OCI-LY7 (cell line): ENCODE results near the gene CFAP161. TPM values are rescaled to one million over a fixed set of nuclear protein-coding genes. Genes with fewer than 3 reads are reported as not detected.

Experiments
- BruUV-seq: library from RNA; stranded (reverse); fragments of 400-500 nt; replicated peaks from 2 replicates; lab custom pipeline; 2021; lab: Mats Ljungman, UMichigan
- CTCF ChIA-PET: fragments of 300-600 bp; sonication (Branson Sonifier 250); formaldehyde crosslinking; loops from one replicate; lab custom pipeline; 2022; ENCODE audit warnings: antibody characterized with exemption; ENCODE audit not compliant: unreplicated experiment; lab: Charles Lee
- POLR2A ChIA-PET: fragments of 300-600 bp; sonication (Branson Sonifier 250); formaldehyde crosslinking; loops from one replicate; lab custom pipeline; 2022; ENCODE audit warnings: antibody characterized with exemption; lab: Charles Lee
- DNase-seq: peaks from one replicate; pipeline ENCODE4 v3.0.0-alpha.2; 2015; ENCODE audit warnings: low spot score
- H2AFZ ChIP-seq: fragments of 200-600 bp; sonication (generic), shearing (Covaris generic); 2 replicates; pipeline ENCODE4 v1.6.1; 2014; ENCODE audit warnings: mild to moderate bottlenecking, antibody characterized with exemption, low read length, moderate library complexity
- H3K27ac ChIP-seq: fragments of 200-600 bp; sonication (generic); 2 replicates; pipeline ENCODE4 v1.5.1; 2014; ENCODE audit warnings: mixed run types, low read depth, mild to moderate bottlenecking, moderate library complexity, low read length, inconsistent platforms; ENCODE audit not compliant: poor library complexity, severe bottlenecking
- H3K36me3 ChIP-seq: fragments of 200-600 bp; sonication (generic); 2 replicates; pipeline ENCODE4 v1.6.1; 2014; ENCODE audit warnings: mild to moderate bottlenecking, antibody characterized with exemption, low read length, moderate library complexity, mixed read lengths; ENCODE audit not compliant: insufficient read depth
- H3K4me1 ChIP-seq: fragments of 200-600 bp; sonication (generic); 2 replicates; pipeline ENCODE4 v1.5.1; 2014; ENCODE audit warnings: mild to moderate bottlenecking, low read length; ENCODE audit not compliant: insufficient read depth, poor library complexity, severe bottlenecking
- H3K4me2 ChIP-seq: fragments of 200-600 bp; sonication (generic); 2 replicates; pipeline ENCODE4 v1.6.1; 2014; ENCODE audit warnings: mild to moderate bottlenecking, low read length
- H3K4me3 ChIP-seq: fragments of 200-600 bp; sonication (generic); 2 replicates; pipeline ENCODE4 v1.5.1; 2014; ENCODE audit warnings: mild to moderate bottlenecking, low read depth, low read length; ENCODE audit not compliant: poor library complexity, severe bottlenecking
- H3K79me2 ChIP-seq: fragments of 200-600 bp; sonication (generic); 2 replicates; pipeline ENCODE4 v1.6.1; 2016; ENCODE audit warnings: low read depth, mild to moderate bottlenecking, low read length, moderate library complexity, mixed read lengths; ENCODE audit not compliant: insufficient read depth
- H3K9me2 ChIP-seq: fragments of 200-600 bp; sonication (generic); 2 replicates; pipeline ENCODE4 v1.6.1; 2016; ENCODE audit warnings: mild to moderate bottlenecking, low read length, mixed read lengths; ENCODE audit not compliant: insufficient read depth
- H3K9me3 ChIP-seq: fragments of 200-600 bp; sonication (generic); 2 replicates; pipeline ENCODE4 v1.6.1; 2014; ENCODE audit warnings: mild to moderate bottlenecking, mixed run types, low read length, mixed read lengths
- H4K20me1 ChIP-seq: fragments of 200-600 bp; sonication (generic); 2 replicates; pipeline ENCODE4 v1.6.1; 2014; ENCODE audit warnings: mild to moderate bottlenecking, antibody characterized with exemption, low read length, moderate library complexity, mixed read lengths; ENCODE audit not compliant: insufficient read depth
- EZH2phosphoT487 ChIP-seq: fragments of 200-600 bp; sonication (generic); IDR thresholded peaks from 2 replicates; pipeline ENCODE4 v1.6.1; 2018; ENCODE audit warnings: low read depth, borderline replicate concordance, mild to moderate bottlenecking, mixed run types, antibody characterized with exemption, low read length, moderate library complexity, mixed read lengths
- intact Hi-C: fragments of 100-400 bp; cut with micrococcal nuclease; formaldehyde crosslinking; loops from one replicate; pipeline ENCODE4 v1.10.0; 2022; ENCODE audit not compliant: unreplicated experiment
- total RNA-seq, 2 experiments: library from RNA; depleted of rRNA in 1 of 2; stranded (reverse); fragments of >200 nt in 1 of 2; shearing (Covaris generic) in 1 of 2; gene quantifications; 2 replicates each; pipeline ENCODE4 v1.2.3, GENCODE V29; 2014 to 2022
- TF ChIP-seq, protein P1 (sequence below): fragments of 200-600 bp; sonication (generic); conservative IDR thresholded peaks from 2 replicates; pipeline ENCODE4 v1.5.1; 2014; ENCODE audit warnings: mild to moderate bottlenecking, antibody characterized with exemption, low read length, moderate library complexity, mixed read lengths

Gene CFAP161
- total RNA-seq, 2 experiments from 2014 or later: not detected

DNA sequence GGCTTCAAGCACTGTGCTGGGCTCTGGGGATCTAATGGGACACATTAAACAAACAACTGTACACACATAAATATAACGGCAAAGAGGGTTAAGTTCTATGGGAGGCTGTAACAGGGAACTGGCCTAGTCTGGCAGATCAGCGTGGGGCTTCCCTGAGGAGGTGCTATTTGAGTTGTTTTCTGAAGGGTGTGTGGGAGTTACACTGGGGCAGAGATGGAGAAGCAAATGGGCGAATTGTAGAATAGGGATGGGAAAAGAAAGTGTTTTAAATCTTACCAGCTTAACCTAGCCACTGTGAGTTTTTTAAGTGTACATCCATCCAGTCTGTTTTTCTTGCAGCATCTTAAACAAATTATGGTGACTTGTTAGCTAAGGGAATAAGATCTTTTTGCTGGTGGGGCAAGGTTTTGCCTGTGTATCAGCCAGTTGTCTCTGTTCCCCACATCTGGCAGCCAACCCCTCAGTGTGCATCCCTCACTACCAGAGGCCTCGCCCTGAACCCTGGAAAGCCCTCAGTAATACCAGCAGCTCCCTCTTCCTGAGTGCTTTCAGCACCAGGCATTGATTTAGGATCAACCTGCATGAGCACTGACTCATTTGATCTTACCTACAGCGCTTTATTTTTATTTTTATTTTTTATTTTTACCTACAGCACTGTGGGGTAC is 51.7 kb downstream of the CFAP161 start:
- no peaks in the 10 kb centered on the region for H3K79me2 ChIP-seq
- H2AFZ ChIP-seq: no peak overlapping the region
- intact Hi-C loops: no loop called here
- no peak for TF ChIP-seq EZH2phosphoT487
- TF ChIP-seq, protein P1, sequence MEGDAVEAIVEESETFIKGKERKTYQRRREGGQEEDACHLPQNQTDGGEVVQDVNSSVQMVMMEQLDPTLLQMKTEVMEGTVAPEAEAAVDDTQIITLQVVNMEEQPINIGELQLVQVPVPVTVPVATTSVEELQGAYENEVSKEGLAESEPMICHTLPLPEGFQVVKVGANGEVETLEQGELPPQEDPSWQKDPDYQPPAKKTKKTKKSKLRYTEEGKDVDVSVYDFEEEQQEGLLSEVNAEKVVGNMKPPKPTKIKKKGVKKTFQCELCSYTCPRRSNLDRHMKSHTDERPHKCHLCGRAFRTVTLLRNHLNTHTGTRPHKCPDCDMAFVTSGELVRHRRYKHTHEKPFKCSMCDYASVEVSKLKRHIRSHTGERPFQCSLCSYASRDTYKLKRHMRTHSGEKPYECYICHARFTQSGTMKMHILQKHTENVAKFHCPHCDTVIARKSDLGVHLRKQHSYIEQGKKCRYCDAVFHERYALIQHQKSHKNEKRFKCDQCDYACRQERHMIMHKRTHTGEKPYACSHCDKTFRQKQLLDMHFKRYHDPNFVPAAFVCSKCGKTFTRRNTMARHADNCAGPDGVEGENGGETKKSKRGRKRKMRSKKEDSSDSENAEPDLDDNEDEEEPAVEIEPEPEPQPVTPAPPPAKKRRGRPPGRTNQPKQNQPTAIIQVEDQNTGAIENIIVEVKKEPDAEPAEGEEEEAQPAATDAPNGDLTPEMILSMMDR: no peak
- no peak overlapping the region for H3K4me2 ChIP-seq
- CTCF ChIA-PET: no interaction called here
- no peaks in the 10 kb centered on the region for H3K4me1 ChIP-seq
- H3K4me3 ChIP-seq: no peak overlapping the region
- no peaks in the 10 kb centered on the region for H3K36me3 ChIP-seq
- H3K9me2 ChIP-seq: no peaks in the 10 kb centered on the region
- H4K20me1 ChIP-seq: no peaks in the 10 kb centered on the region
- DNase-seq: no peak
- POLR2A ChIA-PET: no interaction called here
- no TSS peak for BruUV-seq
- H3K9me3 ChIP-seq: no peaks in the 10 kb centered on the region
- no peak overlapping the region for H3K27ac ChIP-seq

DNA sequence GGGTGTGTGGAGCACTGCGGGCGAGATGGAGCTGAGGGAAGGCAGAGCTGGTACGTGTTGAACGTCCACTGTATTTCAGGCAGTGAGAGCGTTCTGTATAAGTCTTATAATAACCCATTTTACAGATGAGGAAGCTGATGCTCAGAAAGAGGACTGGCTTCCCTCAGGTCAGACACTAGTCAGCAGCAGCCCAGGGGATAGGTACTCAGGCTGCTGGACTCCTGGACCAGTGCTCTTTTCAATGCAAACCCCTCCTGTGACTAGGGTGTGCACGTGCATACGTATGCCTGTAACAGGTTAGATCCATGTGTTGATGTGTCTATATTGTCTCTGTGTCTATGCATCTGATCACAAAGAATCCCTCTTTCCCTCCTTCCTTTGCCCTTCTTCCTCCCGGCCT is 54.3 kb downstream of the CFAP161 start:
- Histone ChIP-seq H4K20me1 (no peaks in the 10 kb centered on the region), H3K27ac (no peak overlapping the region), H3K9me3 (no peaks in the 10 kb centered on the region), H3K9me2 (no peaks in the 10 kb centered on the region), H3K4me2 (no peak overlapping the region), H2AFZ (no peak overlapping the region), H3K4me3 (no peak overlapping the region), H3K79me2 (no peaks in the 10 kb centered on the region), H3K36me3 (no peaks in the 10 kb centered on the region), H3K4me1 (no peaks in the 10 kb centered on the region)
- ChIA-PET CTCF (no interaction called here), POLR2A (no interaction called here)
- TF ChIP-seq EZH2phosphoT487: no peak
- TF ChIP-seq, protein P1: no peak
- intact Hi-C loops: no loop called here
- BruUV-seq: no TSS peak
- no peak for DNase-seq

DNA sequence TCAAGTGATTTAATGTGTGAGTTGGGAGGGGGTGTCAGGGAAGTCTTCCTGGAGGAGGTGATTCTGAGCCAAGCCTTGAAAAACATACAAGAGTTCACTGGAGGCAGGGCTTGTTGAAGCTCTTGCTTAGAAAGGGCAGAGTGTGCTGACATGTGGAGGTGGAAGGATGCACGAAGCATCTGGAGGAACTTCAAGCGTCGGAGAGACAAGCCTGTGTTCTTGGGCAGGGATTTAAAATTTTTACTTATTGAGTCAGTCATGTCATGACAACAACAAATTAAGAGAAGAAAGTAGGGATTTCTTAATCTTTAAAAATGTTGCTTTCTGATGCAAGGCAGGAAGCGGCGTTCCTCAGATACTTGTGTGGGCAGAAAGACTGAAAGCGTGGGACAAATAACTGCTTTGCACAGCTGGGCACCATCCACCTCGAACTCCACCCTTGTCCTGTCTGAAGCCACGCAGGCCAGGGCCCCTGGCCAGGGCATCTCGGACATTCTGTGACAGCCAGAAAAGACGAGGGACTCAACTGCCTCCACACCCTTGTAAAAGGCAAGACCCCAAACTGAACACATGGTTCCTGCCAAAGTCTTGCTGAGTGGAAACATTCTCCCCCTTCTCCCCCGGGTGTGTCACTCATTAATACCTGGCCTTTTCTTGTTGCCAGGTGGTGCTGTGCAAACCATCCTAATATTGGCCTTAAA is 55.7 kb downstream of the CFAP161 start:
- ChIA-PET CTCF (no interaction called here), POLR2A (interaction anchor here (1.5 kb wide), 1 partner anchor 41 kb away, joined by 5 read pairs; no protein-coding TSS in a partner anchor)
- no peak overlapping the region for H3K27ac ChIP-seq
- no peak overlapping the region for H2AFZ ChIP-seq
- H3K9me3 ChIP-seq: no peaks in the 10 kb centered on the region
- TF ChIP-seq, protein P1: no peak
- no peak for TF ChIP-seq EZH2phosphoT487
- no peaks in the 10 kb centered on the region for H4K20me1 ChIP-seq
- no peaks in the 10 kb centered on the region for H3K36me3 ChIP-seq
- no TSS peak for BruUV-seq
- DNase-seq: no peak
- H3K4me3 ChIP-seq: no peak overlapping the region
- intact Hi-C loops: no loop called here
- H3K79me2 ChIP-seq: no peaks in the 10 kb centered on the region
- H3K4me1 ChIP-seq: no peaks in the 10 kb centered on the region
- no peak overlapping the region for H3K4me2 ChIP-seq
- H3K9me2 ChIP-seq: no peaks in the 10 kb centered on the region
